Naive thymus-derived CD4-positive, alpha-beta T cell (primary cell): Measurements from ENCODE around the gene CEP63. TPM values are rescaled to one million over a fixed set of nuclear protein-coding genes. Genes with fewer than 3 reads are reported as not detected.
"Not testable (repeated sequence)": the region's sequence is repeated elsewhere in the genome, so short reads cannot be mapped to it uniquely, and the experiment has no call there.

Experiments used
- ATAC-seq: fragments of 150-1000 bp; cut with Tn5 transposase; 2 replicates; pipeline ENCODE4 v1.10.0; 2021; ENCODE audit warnings: mild to moderate bottlenecking, moderate library complexity
- CTCF ChIA-PET: fragments of 350-600 bp; sonication (Branson Sonifier 250); formaldehyde crosslinking; loops from one replicate; lab custom pipeline; 2021; ENCODE audit warnings: antibody characterized with exemption; lab: Charles Lee
- POLR2A ChIA-PET: fragments of 350-600 bp; sonication (Branson Sonifier 250); formaldehyde crosslinking; loops from one replicate; lab custom pipeline; 2021; ENCODE audit warnings: antibody characterized with exemption, inconsistent platforms; lab: Charles Lee
- DNase-seq, 9 donors: peaks; one replicate each; pipeline versions ENCODE4 v3.0.0 to v3.0.0-alpha.2; 2020 to 2022; ENCODE audit warnings: mixed read lengths in 1 of 9
- H3K27ac ChIP-seq: one replicate; pipeline ENCODE4 v1.7.0; 2013; ENCODE audit warnings: mild to moderate bottlenecking, low read depth, low read length, moderate library complexity
- H3K27me3 ChIP-seq, 2 donors: one replicate each; pipeline ENCODE4 v1.7.0; 2013; ENCODE audit warnings: low read length in 2 of 2, mild to moderate bottlenecking in 2 of 2, moderate library complexity in 2 of 2; ENCODE audit not compliant: control insufficient read depth in 2 of 2, insufficient read depth in 2 of 2
- H3K36me3 ChIP-seq, 3 experiments: 1 replicate in 2 of 3; 2 replicates in 1 of 3; pipeline ENCODE4 v1.7.0; 2013; ENCODE audit warnings: low read length in 3 of 3, mild to moderate bottlenecking in 3 of 3, moderate library complexity in 1 of 3; ENCODE audit not compliant: insufficient read depth in 3 of 3, control insufficient read depth in 2 of 3
- H3K4me1 ChIP-seq, 2 donors: one replicate each; pipeline ENCODE4 v1.7.0; 2013; ENCODE audit warnings: low read length in 2 of 2, mild to moderate bottlenecking in 2 of 2, moderate library complexity in 1 of 2; ENCODE audit not compliant: control insufficient read depth in 2 of 2, insufficient read depth in 2 of 2
- H3K4me3 ChIP-seq: 2 replicates; pipeline ENCODE4 v1.7.0; 2013; ENCODE audit warnings: mild to moderate bottlenecking, low read length
- H3K9me3 ChIP-seq, 3 experiments: 1 replicate in 2 of 3; 2 replicates in 1 of 3; pipeline ENCODE4 v1.7.0; 2013; ENCODE audit warnings: low read length in 3 of 3; ENCODE audit not compliant: control insufficient read depth in 2 of 3
- H3K27ac Mint-ChIP-seq, 9 donors: one replicate each; pipeline ENCODE4 v1.8.0; 2020 to 2022; ENCODE audit warnings: mixed read lengths in 9 of 9, mild to moderate bottlenecking in 8 of 9, moderate library complexity in 5 of 9, inconsistent platforms in 2 of 9
- H3K27me3 Mint-ChIP-seq, 5 donors: one replicate each; pipeline ENCODE4 v1.8.0; 2021 to 2022; ENCODE audit warnings: mixed read lengths in 5 of 5, mild to moderate bottlenecking in 1 of 5
- H3K36me3 Mint-ChIP-seq, 5 donors: one replicate each; pipeline ENCODE4 v1.8.0; 2020 to 2022; ENCODE audit warnings: mixed read lengths in 5 of 5, mild to moderate bottlenecking in 3 of 5, inconsistent platforms in 1 of 5
- H3K4me1 Mint-ChIP-seq, 7 donors: one replicate each; pipeline ENCODE4 v1.8.0; 2020 to 2022; ENCODE audit warnings: mixed read lengths in 7 of 7, mild to moderate bottlenecking in 3 of 7, inconsistent platforms in 1 of 7
- H3K4me3 Mint-ChIP-seq, 10 donors: one replicate each; pipeline ENCODE4 v1.8.0; 2020 to 2022; ENCODE audit warnings: mild to moderate bottlenecking in 10 of 10, mixed read lengths in 10 of 10, moderate library complexity in 6 of 10, inconsistent platforms in 2 of 10
- H3K9me3 Mint-ChIP-seq, 11 donors: one replicate each; pipeline ENCODE4 v1.8.0; 2020 to 2022; ENCODE audit warnings: mixed read lengths in 11 of 11, mild to moderate bottlenecking in 4 of 11, inconsistent platforms in 1 of 11, moderate library complexity in 1 of 11
- intact Hi-C, 2 donors: fragments of 100-400 bp; cut with micrococcal nuclease; formaldehyde crosslinking; loops; one replicate each; pipeline ENCODE4 v1.15.1; 2023
- polyA plus RNA-seq, 2 donors: library from polyadenylated mRNA; unstranded; fragments of 300-500 nt; fragmentation: Illumina TruSeq; gene quantifications; one replicate each; pipeline ENCODE4 v1.2.3, GENCODE V29; 2021
- total RNA-seq, 6 experiments: library from RNA in 5 of 6; stranded (reverse) in 5 of 6; gene quantifications; 1 replicate in 5 of 6; 2 replicates in 1 of 6; pipeline ENCODE4 v1.2.3 and lab custom pipeline; 2021 to 2026

CEP63 gene
- total and polyA plus RNA-seq, 7 experiments from 2014 or later: 21.1 to 56.3 (median 26.4) TPM

GRCh38 chr3:134579141-134579665, 93.3 kb downstream of the CEP63 start:
- ATAC-seq: no peak
- Mint-ChIP-seq H3K4me1 (no peaks in the 10 kb centered on the region), H3K9me3 (peaks cover 0 to 21% (median 5%) of the 10 kb centered on the region in 11 donors), H3K4me3 (no peak overlapping the region), H3K27ac (no peak overlapping the region), H3K27me3 (peaks cover 0 to 4% (median 0%) of the 10 kb centered on the region in 5 donors), H3K36me3 (peaks cover 0 to 13% (median 4%) of the 10 kb centered on the region in 5 donors)
- H3K36me3 ChIP-seq: no peaks in the 10 kb centered on the region
- intact Hi-C loops: no loop called here
- ChIA-PET POLR2A (no interaction called here), CTCF (no interaction called here)
- no peaks in the 10 kb centered on the region for H3K27me3 ChIP-seq
- no peak overlapping the region for H3K4me3 ChIP-seq
- H3K9me3 ChIP-seq: no peaks in the 10 kb centered on the region
- no peak for DNase-seq
- no peaks in the 10 kb centered on the region for H3K4me1 ChIP-seq
- H3K27ac ChIP-seq: no peak overlapping the region

- H3K27me3 Mint-ChIP-seq: peaks cover 0 to 24% (median 0%) of the 10 kb centered on the region in 5 donors
- peaks cover 0 to 5% (median 0%) of the 10 kb centered on the region in 5 donors for H3K36me3 Mint-ChIP-seq
- CTCF ChIA-PET: no interaction called here
- H3K36me3 ChIP-seq: no peaks in the 10 kb centered on the region
- ATAC-seq (no peak), DNase-seq (no peak)
- no peak overlapping the region for H3K4me3 ChIP-seq
- no peaks in the 10 kb centered on the region for H3K4me1 ChIP-seq
- no peaks in the 10 kb centered on the region for H3K27me3 ChIP-seq
- H3K27ac ChIP-seq: no peak overlapping the region
- intact Hi-C loops: no loop called here
- no peaks in the 10 kb centered on the region for H3K9me3 ChIP-seq
- POLR2A ChIA-PET: no interaction called here
- no peaks in the 10 kb centered on the region for H3K4me1 Mint-ChIP-seq
- no peak overlapping the region for H3K4me3 Mint-ChIP-seq
- peaks cover 0 to 6% (median 0%) of the 10 kb centered on the region in 11 donors for H3K9me3 Mint-ChIP-seq
- H3K27ac Mint-ChIP-seq: no peak overlapping the region
These were observed 104.9 kb downstream of the CEP63 start for GRCh38 chr3:134590766-134591165.

DNA sequence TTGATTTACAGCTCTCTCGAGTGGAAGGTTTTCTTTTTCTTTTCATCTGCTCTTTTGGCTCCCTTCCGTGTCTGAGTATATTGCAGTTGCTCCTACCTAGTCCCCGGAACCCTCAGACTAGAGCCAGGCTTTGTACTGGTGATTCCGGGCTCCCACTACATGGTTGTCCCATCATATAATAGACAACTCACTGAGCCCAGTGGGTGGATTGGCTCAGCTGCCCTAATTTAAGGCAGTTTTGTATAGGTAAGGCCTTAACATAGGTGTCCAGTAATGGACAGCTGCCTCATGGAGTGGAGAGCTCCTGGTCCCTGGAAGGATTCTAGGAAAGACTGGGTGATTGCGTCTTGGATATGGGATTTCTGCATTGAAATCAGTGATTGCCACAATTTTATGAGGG, 106.9 kb downstream of the CEP63 start:
- no peak overlapping the region for H3K4me3 Mint-ChIP-seq
- H3K4me1 ChIP-seq: no peaks in the 10 kb centered on the region
- peaks cover 0 to 2% (median 0%) of the 10 kb centered on the region in 11 donors for H3K9me3 Mint-ChIP-seq
- DNase-seq (no peak), ATAC-seq (no peak)
- no peaks in the 10 kb centered on the region for H3K4me1 Mint-ChIP-seq
- no peaks in the 10 kb centered on the region for H3K9me3 ChIP-seq
- H3K27ac Mint-ChIP-seq: no peak overlapping the region
- H3K27me3 ChIP-seq: no peaks in the 10 kb centered on the region
- intact Hi-C loops: no loop called here
- ChIA-PET POLR2A (no interaction called here), CTCF (no interaction called here)
- H3K27me3 Mint-ChIP-seq: peaks cover 0 to 11% (median 0%) of the 10 kb centered on the region in 5 donors
- H3K36me3 ChIP-seq: no peaks in the 10 kb centered on the region
- no peak overlapping the region for H3K27ac ChIP-seq
- no peak overlapping the region for H3K4me3 ChIP-seq
- no peaks in the 10 kb centered on the region for H3K36me3 Mint-ChIP-seq

DNA sequence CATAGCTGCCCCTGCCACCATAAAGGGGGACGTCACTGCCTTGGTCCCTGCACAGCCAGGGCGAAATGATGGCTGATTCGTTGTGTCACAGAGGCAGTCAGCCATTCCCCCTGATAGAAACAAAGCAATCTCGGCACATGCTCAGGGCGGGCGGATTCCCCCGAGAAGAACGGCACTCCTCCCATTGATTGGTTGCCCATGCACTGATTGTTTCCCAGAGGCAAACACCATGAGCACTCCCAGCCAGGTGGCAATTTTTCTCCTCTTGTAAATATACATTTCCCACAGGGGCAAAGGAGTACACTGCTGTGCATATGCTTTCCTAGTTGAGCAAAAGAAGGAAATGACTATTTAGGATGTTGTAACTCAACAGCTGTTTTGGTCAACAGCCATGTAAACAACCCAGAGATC, 108.5 kb downstream of the CEP63 start:
- ChIA-PET CTCF (no interaction called here), POLR2A (no interaction called here)
- Mint-ChIP-seq H3K4me3 (no peak overlapping the region), H3K27ac (no peak overlapping the region), H3K27me3 (peaks cover 0 to 14% (median 0%) of the 10 kb centered on the region in 5 donors), H3K4me1 (peaks cover 0 to 4% (median 0%) of the 10 kb centered on the region in 7 donors), H3K9me3 (peaks cover 0 to 2% (median 0%) of the 10 kb centered on the region in 11 donors), H3K36me3 (no peaks in the 10 kb centered on the region)
- no peaks in the 10 kb centered on the region for H3K27me3 ChIP-seq
- H3K9me3 ChIP-seq: no peaks in the 10 kb centered on the region
- H3K27ac ChIP-seq: no peak overlapping the region
- DNase-seq: no peak
- no peaks in the 10 kb centered on the region for H3K4me1 ChIP-seq
- H3K36me3 ChIP-seq: no peaks in the 10 kb centered on the region
- peak; percentile 43 for ATAC-seq
- no peak overlapping the region for H3K4me3 ChIP-seq
- intact Hi-C loops: no loop called here

DNA sequence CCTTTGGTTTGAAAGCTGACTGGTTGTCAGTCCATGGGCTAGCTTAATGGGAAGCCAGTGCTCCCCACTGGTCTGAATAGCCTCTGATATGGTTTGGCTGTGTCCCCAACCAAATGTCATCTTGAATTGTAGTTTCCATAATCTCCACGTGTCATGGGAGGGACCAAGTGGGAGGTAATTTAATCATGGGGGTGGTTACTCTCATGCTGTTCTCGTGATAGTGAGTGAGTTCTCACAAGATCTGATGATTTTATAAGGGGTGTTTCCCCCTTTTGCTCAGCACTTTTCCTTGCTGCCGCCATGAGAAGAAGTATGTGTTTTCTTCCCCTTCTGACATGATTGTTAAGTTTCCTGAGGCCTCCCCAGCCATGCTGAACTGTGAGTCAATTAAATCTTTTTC, 109.1 kb downstream of the CEP63 start:
- CTCF ChIA-PET, H3K36me3 ChIP-seq, H3K4me3 ChIP-seq, H3K9me3 ChIP-seq, H3K27me3 ChIP-seq, H3K27ac ChIP-seq, H3K36me3 Mint-ChIP-seq, H3K4me3 Mint-ChIP-seq, H3K4me1 Mint-ChIP-seq, DNase-seq, intact Hi-C loops, H3K9me3 Mint-ChIP-seq, ATAC-seq, POLR2A ChIA-PET, H3K27ac Mint-ChIP-seq, H3K4me1 ChIP-seq: not testable (repeated sequence)
- H3K27me3 Mint-ChIP-seq: peaks cover 0 to 14% (median 0%) of the 10 kb centered on the region in 5 donors

DNA sequence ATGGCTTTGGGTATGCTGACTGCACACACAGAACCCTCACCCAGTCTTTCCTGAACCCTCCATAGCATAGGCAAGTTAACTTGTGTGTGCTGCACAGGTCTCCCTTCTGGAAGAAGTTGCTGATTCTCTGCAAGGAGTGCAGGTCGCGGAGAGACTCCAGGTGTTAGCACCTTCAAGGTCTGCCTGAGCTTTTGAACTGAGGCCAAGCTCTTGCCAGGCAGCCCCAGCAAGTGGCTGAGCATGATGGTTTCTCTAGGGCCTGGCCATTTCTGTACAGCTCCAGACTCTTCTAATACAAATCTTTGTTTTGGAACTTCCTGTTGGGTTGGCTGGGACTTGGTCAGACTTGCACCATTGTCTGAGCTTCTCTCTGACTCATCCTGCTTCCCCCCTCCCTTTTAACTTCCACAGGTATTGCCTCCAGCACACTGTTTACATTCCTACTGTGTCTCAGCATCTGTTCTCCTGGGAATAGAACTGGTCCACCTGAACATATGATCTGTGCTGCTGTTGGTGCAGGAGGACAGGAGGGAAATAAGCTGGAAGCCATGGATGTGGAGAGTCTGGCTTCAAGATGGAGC, 111.6 kb downstream of the CEP63 start:
- ATAC-seq: no peak
- Mint-ChIP-seq H3K4me1 (peaks cover 0 to 12% (median 7%) of the 10 kb centered on the region in 7 donors), H3K9me3 (peaks cover 0 to 2% (median 0%) of the 10 kb centered on the region in 11 donors), H3K36me3 (no peaks in the 10 kb centered on the region), H3K27me3 (peaks cover 4 to 25% (median 8%) of the 10 kb centered on the region in 5 donors), H3K4me3 (no peak overlapping the region), H3K27ac (no peak overlapping the region)
- DNase-seq: no peak
- intact Hi-C loops: no loop called here
- H3K4me3 ChIP-seq: no peak overlapping the region
- no peaks in the 10 kb centered on the region for H3K36me3 ChIP-seq
- H3K9me3 ChIP-seq: no peaks in the 10 kb centered on the region
- ChIA-PET CTCF (no interaction called here), POLR2A (no interaction called here)
- no peak overlapping the region for H3K27ac ChIP-seq
- no peaks in the 10 kb centered on the region for H3K4me1 ChIP-seq
- H3K27me3 ChIP-seq: no peaks in the 10 kb centered on the region
